D721Med (cell line): ENCODE data around the gene MED14.

Experiments used
- DNase-seq: peaks from one replicate; pipeline ENCODE4 v3.0.0; 2011; ENCODE audit warnings: low spot score; ENCODE audit not compliant: insufficient read length
- FAIRE-seq: peaks from 2 replicates; lab custom pipeline; 2011; peaks lifted over from hg19 to GRCh38; lab: Jason Lieb, UNC
- CTCF ChIP-seq: IDR thresholded peaks from 2 replicates; pipeline ENCODE4 v1.5.1; 2012; ENCODE audit warnings: mild to moderate bottlenecking, control low read depth; ENCODE audit not compliant: insufficient read depth; ENCODE audit errors: missing control alignments

Gene MED14

GRCh38 chrX:40647307-40648197, 87.8 kb downstream of the MED14 start, which contains the start of gene CXorf38:
Gene CXorf38 (minus strand): TSS chrX:40647561. CDS start chrX:40647520, 41 bp downstream.
- FAIRE-seq, result no peak
- DNase-seq, result peak; percentile 27
- no peak for TF ChIP-seq CTCF

GRCh38 chrX:40646489-40647306, 88.6 kb downstream of the MED14 start:
- TF ChIP-seq CTCF, result no peak
- DNase-seq (no peak), FAIRE-seq (no peak)

- TF ChIP-seq CTCF, result no peak
- no peak for DNase-seq
- FAIRE-seq, result no peak
These were observed 90.5 kb downstream of the MED14 start for GRCh38 chrX:40644821-40645358.

- FAIRE-seq, result no peak
- no peak for DNase-seq
These were observed 91.2 kb downstream of the MED14 start for GRCh38 chrX:40644176-40644575.

GRCh38 chrX:40637687-40638086, 97.7 kb downstream of the MED14 start:
- DNase-seq (no peak), FAIRE-seq (no peak)
- no peak for TF ChIP-seq CTCF

More at GRCh38 chrX:40644176-40644575, 91.2 kb downstream of the MED14 start:
- TF ChIP-seq CTCF, result no peak

- no peak for TF ChIP-seq CTCF
These were observed 103.1 kb downstream of the MED14 start for GRCh38 chrX:40632199-40632598.

More at GRCh38 chrX:40632199-40632598, 103.1 kb downstream of the MED14 start:
- no peak for DNase-seq
- FAIRE-seq, result no peak
